ENCODE data around the gene ATP2A3. TPM values are rescaled to one million over a fixed set of nuclear protein-coding genes. Genes with fewer than 3 reads are reported as not detected.

Gene ATP2A3
- total RNA-seq, 1 donor from 2014 or later = 1.7 TPM

GRCh38 chr17:3976675-3977171 lies 12.5 kb upstream of the ATP2A3 start:
- H3K36me3 Mint-ChIP-seq (ENCODE audit: low read depth) = peaks cover 7% of the 10 kb centered on the region
- H3K4me3 Mint-ChIP-seq (ENCODE audit: unreplicated experiment) = no peak overlapping the region
- H3K27me3 Mint-ChIP-seq (ENCODE audit: low read depth) = peaks cover 1% of the 10 kb centered on the region
- peaks cover 9% of the 10 kb centered on the region for H3K4me1 Mint-ChIP-seq (ENCODE audit: low read depth)
- H3K27ac Mint-ChIP-seq (ENCODE audit: unreplicated experiment) = no peak overlapping the region
- TF ChIP-seq CTCF (IDR thresholded peaks at IDR 0.05) = no peak
- DNase-seq (ENCODE audit: low spot score) = peak; percentile 70
- peaks cover 15% of the 10 kb centered on the region for H3K9me3 Mint-ChIP-seq (ENCODE audit: low read depth)

GRCh38 chr17:3974980-3975379 lies 10.7 kb upstream of the ATP2A3 start:
- Mint-ChIP-seq H3K4me1 (ENCODE audit: low read depth) (peaks cover 9% of the 10 kb centered on the region), H3K36me3 (ENCODE audit: low read depth) (peaks cover 7% of the 10 kb centered on the region), H3K27ac (ENCODE audit: unreplicated experiment) (no peak overlapping the region), H3K4me3 (ENCODE audit: unreplicated experiment) (no peak overlapping the region), H3K9me3 (ENCODE audit: low read depth) (peaks cover 15% of the 10 kb centered on the region), H3K27me3 (ENCODE audit: low read depth) (peaks cover 9% of the 10 kb centered on the region)
- TF ChIP-seq CTCF (IDR thresholded peaks at IDR 0.05) = no peak
- peak; percentile 29 for DNase-seq (ENCODE audit: low spot score)

GRCh38 chr17:3974138-3974687 lies 10.0 kb upstream of the ATP2A3 start:
- TF ChIP-seq CTCF (IDR thresholded peaks at IDR 0.05) = no peak
- peaks cover 15% of the 10 kb centered on the region for H3K9me3 Mint-ChIP-seq (ENCODE audit: low read depth)
- H3K36me3 Mint-ChIP-seq (ENCODE audit: low read depth) = peaks cover 7% of the 10 kb centered on the region
- peaks cover 9% of the 10 kb centered on the region for H3K27me3 Mint-ChIP-seq (ENCODE audit: low read depth)
- H3K27ac Mint-ChIP-seq (ENCODE audit: unreplicated experiment) = no peak overlapping the region
- peaks cover 9% of the 10 kb centered on the region for H3K4me1 Mint-ChIP-seq (ENCODE audit: low read depth)
- H3K4me3 Mint-ChIP-seq (ENCODE audit: unreplicated experiment) = no peak overlapping the region
- peak; percentile 79 for DNase-seq (ENCODE audit: low spot score)

GRCh38 chr17:3973495-3974137 lies 9.4 kb upstream of the ATP2A3 start:
- H3K27ac Mint-ChIP-seq (ENCODE audit: unreplicated experiment) = no peak overlapping the region
- no peak for TF ChIP-seq CTCF (IDR thresholded peaks at IDR 0.05)
- peaks cover 11% of the 10 kb centered on the region for H3K27me3 Mint-ChIP-seq (ENCODE audit: low read depth)
- peaks cover 9% of the 10 kb centered on the region for H3K4me1 Mint-ChIP-seq (ENCODE audit: low read depth)
- H3K36me3 Mint-ChIP-seq (ENCODE audit: low read depth) = peaks cover 3% of the 10 kb centered on the region
- peaks cover 10% of the 10 kb centered on the region for H3K9me3 Mint-ChIP-seq (ENCODE audit: low read depth)
- DNase-seq (ENCODE audit: low spot score) = peak; percentile 62
- H3K4me3 Mint-ChIP-seq (ENCODE audit: unreplicated experiment) = no peak overlapping the region

- DNase-seq (ENCODE audit: low spot score) = peak; percentile 54
- Mint-ChIP-seq H3K4me3 (ENCODE audit: unreplicated experiment) (no peak overlapping the region), H3K27ac (ENCODE audit: unreplicated experiment) (no peak overlapping the region), H3K9me3 (ENCODE audit: low read depth) (peaks cover 8% of the 10 kb centered on the region), H3K27me3 (ENCODE audit: low read depth) (peaks cover 11% of the 10 kb centered on the region), H3K4me1 (ENCODE audit: low read depth) (peaks cover 6% of the 10 kb centered on the region), H3K36me3 (ENCODE audit: low read depth) (peaks cover 2% of the 10 kb centered on the region)
- no peak for TF ChIP-seq CTCF (IDR thresholded peaks at IDR 0.05)
Observed at GRCh38 chr17:3972931-3973330, 8.7 kb upstream of the ATP2A3 start.
